LNCaP clone FGC (cell line): ENCODE measurements around the gene APAF1.
A peak's percentile ranks its signal among the peaks of the same experiment; 100 is the strongest.

Experiments used
- DNase-seq: peaks from one replicate; pipeline ENCODE4 v3.0.0-alpha.2; 2011; ENCODE audit warnings: low read depth
- H3K4me3 ChIP-seq: 2 replicates; pipeline ENCODE4 v1.5.1; 2011; ENCODE audit warnings: mild to moderate bottlenecking, low read depth, low read length, control low read depth
- TF ChIP-seq, protein P1 (sequence below): IDR thresholded peaks from 2 replicates; pipeline ENCODE4 v1.5.1; 2012; ENCODE audit warnings: mild to moderate bottlenecking; ENCODE audit not compliant: control insufficient read depth, insufficient read depth; ENCODE audit errors: extremely low read depth

Gene APAF1

DNA sequence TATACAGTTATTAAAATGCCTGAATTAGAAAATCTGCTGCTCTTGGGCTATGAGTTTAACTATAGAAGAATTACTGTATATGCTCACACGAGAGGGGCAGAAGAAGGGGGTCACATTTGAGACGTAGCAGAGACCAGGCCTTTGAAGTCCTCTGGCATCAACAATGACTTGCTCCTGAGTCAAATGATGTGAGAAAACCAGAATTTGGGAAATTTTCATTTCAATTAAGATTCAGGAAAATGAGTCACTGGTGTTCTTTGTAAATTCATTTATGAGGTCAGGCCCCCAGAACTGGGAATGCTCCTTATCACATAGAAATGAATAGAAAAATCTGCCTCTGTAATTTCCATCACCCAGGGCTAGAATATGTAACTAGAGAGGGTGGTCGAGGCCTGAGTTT, 92.9 kb downstream of the APAF1 start:
- DNase-seq: no peak
- no peak overlapping the region for H3K4me3 ChIP-seq
- TF ChIP-seq, protein P1, sequence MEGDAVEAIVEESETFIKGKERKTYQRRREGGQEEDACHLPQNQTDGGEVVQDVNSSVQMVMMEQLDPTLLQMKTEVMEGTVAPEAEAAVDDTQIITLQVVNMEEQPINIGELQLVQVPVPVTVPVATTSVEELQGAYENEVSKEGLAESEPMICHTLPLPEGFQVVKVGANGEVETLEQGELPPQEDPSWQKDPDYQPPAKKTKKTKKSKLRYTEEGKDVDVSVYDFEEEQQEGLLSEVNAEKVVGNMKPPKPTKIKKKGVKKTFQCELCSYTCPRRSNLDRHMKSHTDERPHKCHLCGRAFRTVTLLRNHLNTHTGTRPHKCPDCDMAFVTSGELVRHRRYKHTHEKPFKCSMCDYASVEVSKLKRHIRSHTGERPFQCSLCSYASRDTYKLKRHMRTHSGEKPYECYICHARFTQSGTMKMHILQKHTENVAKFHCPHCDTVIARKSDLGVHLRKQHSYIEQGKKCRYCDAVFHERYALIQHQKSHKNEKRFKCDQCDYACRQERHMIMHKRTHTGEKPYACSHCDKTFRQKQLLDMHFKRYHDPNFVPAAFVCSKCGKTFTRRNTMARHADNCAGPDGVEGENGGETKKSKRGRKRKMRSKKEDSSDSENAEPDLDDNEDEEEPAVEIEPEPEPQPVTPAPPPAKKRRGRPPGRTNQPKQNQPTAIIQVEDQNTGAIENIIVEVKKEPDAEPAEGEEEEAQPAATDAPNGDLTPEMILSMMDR: no peak

DNA sequence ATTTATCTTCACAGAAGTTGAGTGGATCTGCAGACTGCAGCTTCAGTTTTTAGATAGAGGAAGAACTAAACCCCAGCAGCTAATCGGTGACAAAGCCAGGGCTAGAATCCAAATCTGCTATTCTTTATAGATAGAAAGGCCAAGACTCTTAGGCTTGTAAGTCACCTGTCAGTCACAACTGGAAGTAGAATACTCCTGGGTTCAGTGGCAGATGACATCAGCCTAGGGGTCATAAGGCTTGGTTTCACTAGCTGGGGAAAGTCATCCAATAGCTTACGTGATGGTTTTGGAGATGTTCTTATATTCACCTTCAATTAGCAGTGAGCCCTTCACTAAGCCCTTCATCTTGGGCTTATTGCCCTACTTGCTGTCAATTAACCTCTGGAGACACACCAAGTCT, 93.4 kb downstream of the APAF1 start:
- TF ChIP-seq, protein P1: no peak
- no peak overlapping the region for H3K4me3 ChIP-seq
- no peak for DNase-seq

DNA sequence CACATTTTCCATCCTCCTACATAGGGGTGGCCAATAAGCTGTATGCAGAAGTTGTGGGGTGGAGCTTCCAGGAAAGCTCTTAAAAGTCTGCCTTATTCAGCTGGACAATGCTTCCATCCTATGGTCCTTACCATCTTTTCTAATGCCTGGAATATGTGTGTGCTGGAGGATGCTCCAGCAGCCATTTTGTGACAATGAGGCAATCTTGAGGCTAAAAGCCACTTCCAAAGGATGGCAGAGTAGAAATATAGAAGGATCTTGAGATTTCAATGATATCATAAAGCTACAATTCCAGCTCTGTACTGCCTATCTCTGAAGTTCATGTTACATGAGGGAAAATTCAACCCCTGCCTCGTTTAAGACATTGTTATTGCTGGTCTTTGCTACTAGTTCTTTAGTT, 95.7 kb downstream of the APAF1 start:
- TF ChIP-seq, protein P1: no peak
- DNase-seq: no peak
- no peak overlapping the region for H3K4me3 ChIP-seq

DNA sequence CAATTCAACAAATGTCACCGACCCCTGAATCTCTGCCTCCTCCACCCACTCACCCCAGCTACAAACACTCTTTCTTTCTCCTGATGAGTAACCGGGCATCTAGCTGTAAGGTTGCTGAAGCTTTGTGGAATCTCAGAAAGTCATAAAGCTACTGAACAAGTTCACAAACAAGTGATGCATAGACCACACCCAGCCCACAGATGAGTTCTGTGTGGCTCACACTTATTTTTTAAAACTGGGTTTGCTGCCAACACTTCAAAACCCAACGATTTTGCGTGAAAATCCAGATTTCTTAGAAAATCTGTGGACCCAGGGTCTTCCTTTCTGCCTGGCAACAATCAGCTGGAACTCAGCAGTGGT, 96.1 kb downstream of the APAF1 start:
- TF ChIP-seq, protein P1: no peak
- DNase-seq: no peak

DNA sequence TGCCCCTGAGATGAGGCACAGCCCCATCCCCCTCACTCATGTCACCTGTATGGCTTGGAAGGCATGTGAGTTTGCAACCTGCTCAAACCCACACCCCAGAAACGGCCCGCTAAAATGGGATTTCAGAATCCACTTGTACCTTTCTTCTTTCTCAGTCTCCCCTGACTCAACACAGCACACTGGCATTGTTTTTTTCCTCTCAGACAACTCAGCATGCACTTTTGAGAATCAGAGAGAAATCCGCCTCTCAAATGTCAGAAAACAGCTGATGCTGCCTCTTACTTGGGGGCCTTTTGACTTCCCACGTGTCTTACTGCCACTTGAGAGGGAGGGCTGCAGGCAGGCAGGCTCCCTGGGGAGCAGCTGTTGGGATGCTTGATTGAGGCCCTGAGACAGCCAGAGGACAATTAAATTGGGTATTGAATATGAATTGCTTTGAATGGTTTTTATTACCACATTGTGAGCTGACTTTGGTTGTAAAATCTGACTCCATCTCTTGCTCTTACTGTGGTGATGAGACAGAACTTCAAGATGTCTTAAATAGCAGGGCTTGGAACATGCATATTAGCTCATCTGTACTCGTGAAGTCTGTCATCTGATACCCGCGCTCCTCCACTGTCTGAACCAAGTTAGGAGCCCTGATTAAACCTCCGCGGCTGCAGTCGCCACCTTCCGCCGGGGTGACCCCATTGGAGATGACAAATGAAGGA, 96.6 kb downstream of the APAF1 start:
- TF ChIP-seq, protein P1: no peak
- no peak for DNase-seq

More for the DNA sequence above, 96.1 kb downstream of the APAF1 start:
- no peak overlapping the region for H3K4me3 ChIP-seq

DNA sequence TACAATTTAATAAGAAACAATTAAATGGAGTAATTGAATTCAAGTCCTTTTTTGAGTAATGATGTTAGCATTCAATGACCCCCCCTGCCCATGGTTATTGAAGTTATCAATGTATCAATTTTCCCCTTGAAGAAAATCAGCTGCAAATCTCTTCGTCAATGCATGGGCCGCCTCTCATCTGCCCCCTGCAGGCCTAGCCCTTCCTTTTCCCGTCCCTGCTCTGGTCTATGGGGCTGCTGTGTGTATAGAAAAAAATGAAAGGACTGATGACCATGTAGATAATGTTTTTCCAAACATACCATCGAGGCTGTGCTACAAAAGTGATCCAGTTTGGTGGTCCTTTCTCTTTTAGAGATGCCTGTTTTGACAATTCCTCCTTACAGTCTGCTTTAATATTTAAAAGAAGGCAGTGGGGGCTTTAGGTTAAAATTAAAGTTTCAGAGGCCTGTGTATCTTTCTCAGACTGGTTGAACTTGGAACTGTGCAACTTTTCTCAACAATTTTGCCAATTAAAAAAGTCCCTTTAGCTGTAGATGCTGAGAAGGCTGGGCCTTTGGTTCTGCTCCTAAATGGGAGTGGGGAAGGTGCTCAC, 98.4 kb downstream of the APAF1 start:
- TF ChIP-seq, protein P1: peak; percentile 63
- no peak overlapping the region for H3K4me3 ChIP-seq
- DNase-seq: no peak

More for the DNA sequence above, 96.6 kb downstream of the APAF1 start:
- no peak overlapping the region for H3K4me3 ChIP-seq

DNA sequence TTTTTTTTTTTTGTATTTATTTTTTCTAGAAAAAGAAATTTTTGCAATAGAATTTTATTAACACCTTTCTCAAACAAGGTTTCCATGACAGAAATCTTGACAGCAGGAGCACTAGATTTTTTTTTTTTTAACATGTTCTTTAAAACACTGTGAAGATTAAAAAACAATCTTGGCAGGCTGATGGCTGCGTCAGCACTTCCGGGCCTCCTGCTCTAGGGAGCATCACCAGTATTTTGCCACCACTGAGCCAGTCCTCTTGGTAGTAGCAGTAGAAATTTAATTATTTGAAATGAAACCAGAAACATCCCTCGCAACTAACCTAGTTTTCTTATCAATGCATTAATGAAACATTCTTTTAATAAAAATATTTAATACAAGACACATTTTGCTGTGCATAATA, 99.6 kb downstream of the APAF1 start:
- no peak for DNase-seq
- no peak overlapping the region for H3K4me3 ChIP-seq
- TF ChIP-seq, protein P1: no peak
